Keratinocyte (primary cell): ENCODE measurements around the gene SCML2.

Experiments used
- CTCF ChIP-seq, 3 experiments: IDR thresholded peaks in 1 of 3; conservative IDR thresholded peaks in 1 of 3; optimal IDR thresholded peaks in 1 of 3; 2 replicates in 2 of 3; 3 replicates in 1 of 3; pipeline versions ENCODE3 to v1.5.1; 2011; ENCODE audit warnings: low read length in 3 of 3, mild to moderate bottlenecking in 3 of 3, moderate library complexity in 2 of 3, control low read depth in 1 of 3, inconsistent platforms in 1 of 3; ENCODE audit not compliant: insufficient read depth in 2 of 3; ENCODE audit errors: extremely low read depth in 1 of 3
- EZH2 ChIP-seq: IDR thresholded peaks from one replicate; pipeline ENCODE4 v1.6.1; 2012; ENCODE audit warnings: inconsistent platforms, mild to moderate bottlenecking, low read length, moderate library complexity

GRCh38 chrX:18354369-18355223 is at the start of gene SCML2:
- TF ChIP-seq CTCF (optimal IDR thresholded peaks at IDR 0.05 in 1 of 3, IDR thresholded peaks at IDR 0.05 in 1 of 3, conservative IDR thresholded peaks at IDR 0.05 in 1 of 3; ENCODE audit: extremely low read depth in 1 of 3, insufficient read depth in 2 of 3, low read length in 3 of 3) (no peak), EZH2 (no peak)
